ENCODE measurements around the gene MEIS2. TPM values are rescaled to one million over a fixed set of nuclear protein-coding genes. Genes with fewer than 3 reads are reported as not detected.

The MEIS2 gene
- total and polyA plus RNA-seq, 7 donors: 1.4 to 154 (median 76.0) TPM

DNA sequence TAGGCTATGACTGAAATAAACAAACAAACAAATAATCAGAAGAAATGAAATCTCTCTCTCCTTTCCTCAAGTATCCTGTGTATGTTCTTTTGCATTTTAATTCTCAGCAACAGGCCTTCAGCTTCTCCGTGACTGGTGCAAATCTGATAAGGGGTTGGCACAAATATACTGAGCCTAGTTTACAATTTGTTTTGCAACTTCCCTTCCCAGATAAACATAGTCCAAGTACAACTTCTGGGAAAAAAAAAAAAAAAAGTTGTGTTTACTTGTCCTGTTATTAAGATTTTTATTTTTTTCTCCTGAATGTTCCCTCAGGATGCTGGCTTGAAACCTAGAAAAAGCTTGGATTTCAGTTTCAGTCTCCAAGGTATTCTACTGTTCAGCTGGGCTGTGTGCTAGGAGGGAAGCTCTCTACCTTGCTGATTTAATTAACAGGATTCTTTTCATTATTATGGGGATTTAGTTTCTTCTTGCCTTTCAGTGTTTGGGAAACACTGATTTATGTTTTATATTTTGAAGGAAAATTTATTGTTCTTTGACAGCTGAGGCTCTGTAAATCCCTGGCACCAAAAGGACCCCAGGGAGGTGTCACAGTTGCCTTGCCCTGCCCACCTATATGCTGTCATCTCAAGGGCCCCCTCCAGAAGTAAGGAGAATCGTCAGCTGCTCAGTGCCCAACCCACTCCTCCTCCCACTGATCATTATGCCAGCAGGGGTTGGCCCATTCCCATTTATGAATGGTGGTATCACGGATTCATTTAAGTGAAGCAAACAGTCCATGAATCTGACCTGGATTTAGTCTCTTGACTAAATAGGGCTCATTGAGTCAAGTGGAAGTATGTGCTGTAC is 185.2 kb downstream of the MEIS2 start:
- Histone ChIP-seq H3K9me3 (no peaks in the 10 kb centered on the region), H3K4me1 (peaks cover 0 to 39% (median 21%) of the 10 kb centered on the region in 4 donors), H3K27me3 (no peaks in the 10 kb centered on the region), H3K27ac (peak overlapping the region in 1 of 4 donors; percentile 17), H3K36me3 (no peaks in the 10 kb centered on the region), H3K4me3 (no peak overlapping the region)
- no peak for TF ChIP-seq POLR2A (IDR thresholded peaks at IDR 0.05)
- TF ChIP-seq, protein P1, sequence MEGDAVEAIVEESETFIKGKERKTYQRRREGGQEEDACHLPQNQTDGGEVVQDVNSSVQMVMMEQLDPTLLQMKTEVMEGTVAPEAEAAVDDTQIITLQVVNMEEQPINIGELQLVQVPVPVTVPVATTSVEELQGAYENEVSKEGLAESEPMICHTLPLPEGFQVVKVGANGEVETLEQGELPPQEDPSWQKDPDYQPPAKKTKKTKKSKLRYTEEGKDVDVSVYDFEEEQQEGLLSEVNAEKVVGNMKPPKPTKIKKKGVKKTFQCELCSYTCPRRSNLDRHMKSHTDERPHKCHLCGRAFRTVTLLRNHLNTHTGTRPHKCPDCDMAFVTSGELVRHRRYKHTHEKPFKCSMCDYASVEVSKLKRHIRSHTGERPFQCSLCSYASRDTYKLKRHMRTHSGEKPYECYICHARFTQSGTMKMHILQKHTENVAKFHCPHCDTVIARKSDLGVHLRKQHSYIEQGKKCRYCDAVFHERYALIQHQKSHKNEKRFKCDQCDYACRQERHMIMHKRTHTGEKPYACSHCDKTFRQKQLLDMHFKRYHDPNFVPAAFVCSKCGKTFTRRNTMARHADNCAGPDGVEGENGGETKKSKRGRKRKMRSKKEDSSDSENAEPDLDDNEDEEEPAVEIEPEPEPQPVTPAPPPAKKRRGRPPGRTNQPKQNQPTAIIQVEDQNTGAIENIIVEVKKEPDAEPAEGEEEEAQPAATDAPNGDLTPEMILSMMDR (IDR thresholded peaks at IDR 0.05): no peak
- TF ChIP-seq EP300 (IDR thresholded peaks at IDR 0.05): no peak
- TF ChIP-seq POLR2AphosphoS5 (IDR thresholded peaks at IDR 0.05): no peak
- 42 to 68% methylated on average over 3 of the region's 3 CpGs for WGBS, 2 donors
- intact Hi-C loops (cut with DNase I): no loop called here
- DNase-seq: no peak

DNA sequence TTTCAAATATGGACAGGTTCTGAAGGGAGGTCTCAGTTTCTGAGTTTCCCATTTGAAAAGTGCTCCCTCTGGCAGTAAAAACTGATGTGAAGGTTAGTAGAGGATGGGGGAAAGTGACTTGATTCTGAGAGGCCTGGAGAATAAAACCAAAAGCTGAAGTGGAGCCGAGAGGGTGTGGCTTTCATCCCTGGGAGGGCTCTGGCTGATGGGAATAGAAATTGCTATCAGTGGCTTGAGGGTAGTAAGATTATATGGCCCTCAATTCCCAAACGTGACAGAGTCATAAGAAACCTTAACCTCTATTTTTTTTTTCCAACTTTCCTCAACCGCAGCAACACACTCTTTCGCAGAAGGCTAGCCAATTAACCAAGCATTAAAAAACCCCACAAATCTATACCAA is 185.9 kb downstream of the MEIS2 start:
- no peak overlapping the region for H3K27ac ChIP-seq
- TF ChIP-seq POLR2AphosphoS5 (IDR thresholded peaks at IDR 0.05) (no peak), POLR2A (IDR thresholded peaks at IDR 0.05) (no peak), EP300 (IDR thresholded peaks at IDR 0.05) (no peak)
- TF ChIP-seq, protein P1 (IDR thresholded peaks at IDR 0.05): no peak

DNA sequence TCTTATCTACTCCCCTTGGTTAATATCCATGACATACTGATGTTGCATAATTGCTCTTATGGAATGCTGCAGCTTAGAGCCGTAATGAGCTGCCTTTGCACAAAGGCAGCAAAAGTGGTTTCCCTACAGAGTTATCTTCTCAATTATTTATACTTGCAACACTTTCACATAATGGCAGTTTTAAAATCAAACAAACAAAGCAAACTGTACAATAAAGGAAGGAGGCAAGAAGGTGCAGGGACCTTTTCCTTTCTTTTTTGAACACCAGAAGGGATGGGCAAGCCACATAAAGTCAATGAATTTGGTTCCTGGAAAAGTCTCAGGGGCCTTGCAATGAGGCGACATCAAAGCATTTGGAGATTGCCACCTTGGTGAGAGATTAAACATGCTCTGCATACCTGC is 188.0 kb downstream of the MEIS2 start:
- H3K27ac ChIP-seq: no peak overlapping the region
- no peaks in the 10 kb centered on the region for H3K27me3 ChIP-seq
- no peaks in the 10 kb centered on the region for H3K36me3 ChIP-seq
- H3K9me3 ChIP-seq: no peaks in the 10 kb centered on the region
- intact Hi-C loops (cut with DNase I): no loop called here
- TF ChIP-seq, protein P1 (IDR thresholded peaks at IDR 0.05): no peak
- TF ChIP-seq POLR2A (IDR thresholded peaks at IDR 0.05) (no peak), POLR2AphosphoS5 (IDR thresholded peaks at IDR 0.05) (no peak), EP300 (IDR thresholded peaks at IDR 0.05) (no peak)
- no peak for DNase-seq
- WGBS, 2 donors: 56 to 74% methylated on average over 2 of the region's 2 CpGs
- no peak overlapping the region for H3K4me3 ChIP-seq
- peaks cover 0 to 39% (median 21%) of the 10 kb centered on the region in 4 donors for H3K4me1 ChIP-seq

More for the DNA sequence above, 185.9 kb downstream of the MEIS2 start:
- WGBS, 2 donors: 39 to 51% methylated on average over 4 of the region's 4 CpGs
- H3K9me3 ChIP-seq: no peaks in the 10 kb centered on the region
- DNase-seq: no peak
- no peak overlapping the region for H3K4me3 ChIP-seq
- intact Hi-C loops (cut with DNase I): no loop called here
- H3K36me3 ChIP-seq: no peaks in the 10 kb centered on the region
- H3K4me1 ChIP-seq: peaks cover 0 to 39% (median 21%) of the 10 kb centered on the region in 4 donors
- H3K27me3 ChIP-seq: no peaks in the 10 kb centered on the region

DNA sequence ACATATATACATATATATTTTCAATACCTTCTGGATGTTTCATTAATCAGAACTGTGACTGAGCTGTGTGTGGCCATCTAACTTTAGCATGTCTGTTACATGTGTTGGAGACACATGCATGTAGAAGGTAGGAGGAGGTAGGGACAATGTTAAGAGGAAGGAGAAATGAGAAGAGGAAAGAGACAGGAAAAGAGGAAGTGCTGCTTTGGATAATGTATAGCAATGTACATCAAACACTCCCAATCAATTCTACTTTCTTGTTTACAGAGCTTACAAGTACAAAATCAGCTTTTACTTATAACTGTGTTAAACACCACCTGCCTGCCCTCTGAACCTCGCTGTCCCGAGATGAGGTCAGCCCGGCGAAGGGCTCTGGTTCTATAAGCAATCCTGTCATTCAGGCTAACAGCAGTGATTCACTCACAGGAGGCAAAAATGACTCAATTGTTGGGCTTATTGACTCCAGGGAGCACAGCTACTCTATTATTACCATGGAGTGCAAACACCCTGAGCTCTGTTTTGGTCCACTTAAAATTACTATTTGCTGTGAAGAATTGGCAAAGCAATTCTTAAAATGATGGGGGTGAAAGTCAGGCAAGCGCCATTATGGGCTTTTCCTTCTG is 188.9 kb downstream of the MEIS2 start:
- no peak overlapping the region for H3K27ac ChIP-seq
- WGBS, 2 donors: 33 to 61% methylated on average over 5 of the region's 5 CpGs

More for the DNA sequence above, 188.9 kb downstream of the MEIS2 start:
- no peak overlapping the region for H3K4me3 ChIP-seq
- H3K36me3 ChIP-seq: no peaks in the 10 kb centered on the region
- H3K9me3 ChIP-seq: no peaks in the 10 kb centered on the region
- H3K27me3 ChIP-seq: no peaks in the 10 kb centered on the region
- TF ChIP-seq, protein P1 (IDR thresholded peaks at IDR 0.05): no peak
- TF ChIP-seq POLR2AphosphoS5 (IDR thresholded peaks at IDR 0.05) (no peak), EP300 (IDR thresholded peaks at IDR 0.05) (no peak), POLR2A (IDR thresholded peaks at IDR 0.05) (no peak)
- no peak for DNase-seq
- peaks cover 0 to 39% (median 25%) of the 10 kb centered on the region in 4 donors for H3K4me1 ChIP-seq
- intact Hi-C loops (cut with DNase I): no loop called here
